CD4-positive, alpha-beta T cell treated with Interleukin-21 for 1 hour (primary cell): ENCODE results near the gene PAX5.

Experiments used
- DNase-seq: peaks from one replicate; pipeline ENCODE4 v3.0.0-alpha.2; 2020

PAX5 gene

GRCh38 chr9:37011530-37011929 lies 22.5 kb downstream of the PAX5 start:
- DNase-seq: no peak

GRCh38 chr9:37010976-37011375 lies 23.1 kb downstream of the PAX5 start:
- DNase-seq: no peak

- no peak for DNase-seq
These were observed 23.9 kb downstream of the PAX5 start for GRCh38 chr9:37010180-37010579.

GRCh38 chr9:37007295-37007694 lies 26.8 kb downstream of the PAX5 start:
- no peak for DNase-seq

GRCh38 chr9:37005517-37006140 lies 28.4 kb downstream of the PAX5 start:
- DNase-seq: no peak

- DNase-seq: no peak
These were observed 29.6 kb downstream of the PAX5 start for GRCh38 chr9:37004424-37004935.

GRCh38 chr9:37002413-37003217 lies 31.5 kb downstream of the PAX5 start:
- DNase-seq: no peak

GRCh38 chr9:37002036-37002412 lies 32.0 kb downstream of the PAX5 start:
- no peak for DNase-seq

- no peak for DNase-seq
These were observed 32.6 kb downstream of the PAX5 start for GRCh38 chr9:37001459-37001858.

GRCh38 chr9:36999728-37000333 lies 34.2 kb downstream of the PAX5 start:
- no peak for DNase-seq

GRCh38 chr9:36997414-36997813 lies 36.7 kb downstream of the PAX5 start:
- no peak for DNase-seq

GRCh38 chr9:36996706-36997086 lies 37.4 kb downstream of the PAX5 start:
- no peak for DNase-seq

GRCh38 chr9:36995927-36996705 lies 38.0 kb downstream of the PAX5 start:
- peak; percentile 46 for DNase-seq

GRCh38 chr9:36993933-36994764 lies 39.9 kb downstream of the PAX5 start:
- DNase-seq: no peak

GRCh38 chr9:36992501-36993316 lies 41.4 kb downstream of the PAX5 start:
- no peak for DNase-seq

- DNase-seq: no peak
These were observed 42.4 kb downstream of the PAX5 start for GRCh38 chr9:36991516-36992134.

- no peak for DNase-seq
These were observed 45.2 kb downstream of the PAX5 start for GRCh38 chr9:36988848-36989247.

- no peak for DNase-seq
These were observed 46.2 kb downstream of the PAX5 start for GRCh38 chr9:36987891-36988290.

- DNase-seq: no peak
These were observed 46.7 kb downstream of the PAX5 start for GRCh38 chr9:36987409-36987808.

GRCh38 chr9:36986468-36987408 lies 47.3 kb downstream of the PAX5 start:
- no peak for DNase-seq
